Ovary (tissue), 3 donors: Measurements from ENCODE around the gene NUDT16L1.

Experiments used
- POLR2A ChIP-seq: fragments of 450-650 bp; IDR thresholded peaks from one replicate; pipeline ENCODE4 v1.6.1; 2017; ENCODE audit warnings: antibody characterized with exemption, mild to moderate bottlenecking, moderate library complexity
- TF ChIP-seq, protein P1 (sequence below), 3 donors: fragments of 450-650 bp in 2 of 3; fragments of 200-600 bp in 1 of 3; IDR thresholded peaks; one replicate each; pipeline versions ENCODE4 v1.5.1 to v1.8.0; 2016 to 2022; ENCODE audit warnings: antibody characterized with exemption in 3 of 3, mild to moderate bottlenecking in 1 of 3
- donor health status: DM: no; HTN: no; CAD: no.

- TF ChIP-seq, protein P1, sequence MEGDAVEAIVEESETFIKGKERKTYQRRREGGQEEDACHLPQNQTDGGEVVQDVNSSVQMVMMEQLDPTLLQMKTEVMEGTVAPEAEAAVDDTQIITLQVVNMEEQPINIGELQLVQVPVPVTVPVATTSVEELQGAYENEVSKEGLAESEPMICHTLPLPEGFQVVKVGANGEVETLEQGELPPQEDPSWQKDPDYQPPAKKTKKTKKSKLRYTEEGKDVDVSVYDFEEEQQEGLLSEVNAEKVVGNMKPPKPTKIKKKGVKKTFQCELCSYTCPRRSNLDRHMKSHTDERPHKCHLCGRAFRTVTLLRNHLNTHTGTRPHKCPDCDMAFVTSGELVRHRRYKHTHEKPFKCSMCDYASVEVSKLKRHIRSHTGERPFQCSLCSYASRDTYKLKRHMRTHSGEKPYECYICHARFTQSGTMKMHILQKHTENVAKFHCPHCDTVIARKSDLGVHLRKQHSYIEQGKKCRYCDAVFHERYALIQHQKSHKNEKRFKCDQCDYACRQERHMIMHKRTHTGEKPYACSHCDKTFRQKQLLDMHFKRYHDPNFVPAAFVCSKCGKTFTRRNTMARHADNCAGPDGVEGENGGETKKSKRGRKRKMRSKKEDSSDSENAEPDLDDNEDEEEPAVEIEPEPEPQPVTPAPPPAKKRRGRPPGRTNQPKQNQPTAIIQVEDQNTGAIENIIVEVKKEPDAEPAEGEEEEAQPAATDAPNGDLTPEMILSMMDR (IDR thresholded peaks at IDR 0.05): no peak
- TF ChIP-seq POLR2A: no peak
Measured at GRCh38 chr16:4744555-4745273, 51.4 kb downstream of the NUDT16L1 start.
